KMS-11 (cell line): ENCODE data around the gene DBN1.

ENCODE experiments used
- H2AFZ ChIP-seq: fragments of 200-600 bp; sonication (generic); 2 replicates; pipeline ENCODE4 v1.6.1; 2016; ENCODE audit warnings: antibody characterized with exemption, mixed run types, low read depth
- H3K27ac ChIP-seq: fragments of 200-600 bp; sonication (generic); 2 replicates; pipeline ENCODE4 v1.6.1; 2016; ENCODE audit warnings: mild to moderate bottlenecking, mixed run types
- H3K27me3 ChIP-seq: fragments of 200-600 bp; sonication (generic); 2 replicates; pipeline ENCODE4 v1.6.1; 2017; ENCODE audit warnings: mild to moderate bottlenecking, low read depth, mixed run types, moderate library complexity; ENCODE audit not compliant: insufficient read depth
- H3K36me3 ChIP-seq: fragments of 200-600 bp; sonication (generic); 2 replicates; pipeline ENCODE4 v1.6.1; 2017; ENCODE audit warnings: mild to moderate bottlenecking, mixed run types; ENCODE audit not compliant: insufficient read depth
- H3K4me1 ChIP-seq: fragments of 200-600 bp; sonication (generic); 2 replicates; pipeline ENCODE4 v1.6.1; 2016; ENCODE audit warnings: mild to moderate bottlenecking, low read depth, mixed run types; ENCODE audit not compliant: poor library complexity, severe bottlenecking
- H3K4me2 ChIP-seq: fragments of 200-600 bp; sonication (generic); 2 replicates; pipeline ENCODE4 v1.7.0; 2016; ENCODE audit warnings: mild to moderate bottlenecking, mixed run types
- H3K4me3 ChIP-seq: fragments of 200-600 bp; sonication (generic); IDR thresholded peaks from 2 replicates; pipeline ENCODE4 v1.6.1; 2017; ENCODE audit warnings: low read depth, low read length, mixed read lengths; ENCODE audit not compliant: insufficient read depth
- H3K79me2 ChIP-seq: fragments of 200-600 bp; sonication (generic); 2 replicates; pipeline ENCODE4 v1.6.1; 2016; ENCODE audit warnings: low read depth, mixed run types; ENCODE audit not compliant: insufficient read depth
- H3K9ac ChIP-seq: fragments of 200-600 bp; sonication (generic); 2 replicates; pipeline ENCODE4 v1.6.1; 2016; ENCODE audit warnings: mild to moderate bottlenecking, mixed run types
- H4K20me1 ChIP-seq: fragments of 200-600 bp; sonication (generic); 2 replicates; pipeline ENCODE4 v1.6.1; 2016; ENCODE audit warnings: mild to moderate bottlenecking, mixed run types; ENCODE audit not compliant: insufficient read depth
- TF ChIP-seq, protein P1 (sequence below): fragments of 200-600 bp; sonication (generic); conservative IDR thresholded peaks from 2 replicates; pipeline ENCODE4 v1.6.1; 2017; ENCODE audit warnings: low read depth, mild to moderate bottlenecking, antibody characterized with exemption, low read length, moderate library complexity, mixed read lengths

Gene DBN1

DNA sequence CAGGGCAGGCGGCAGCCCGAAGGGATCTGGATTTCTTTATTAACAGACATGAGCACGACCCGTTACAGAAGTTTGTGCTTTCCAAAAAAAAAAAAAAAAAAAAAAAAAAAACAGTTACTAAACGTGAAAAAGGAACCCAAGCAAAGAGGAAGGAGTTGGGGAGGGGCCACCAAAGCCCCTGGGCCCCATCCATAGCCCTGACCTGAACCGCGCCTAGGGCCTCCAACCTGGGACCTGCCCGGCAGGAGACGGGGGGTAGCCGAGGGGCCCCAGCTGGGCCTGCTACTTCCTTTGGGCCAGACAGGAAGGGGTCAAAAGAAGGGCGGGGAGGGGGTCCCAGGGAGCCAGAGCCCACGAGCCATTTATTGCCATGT, 16.9 kb downstream of the DBN1 start:
- H3K27me3 ChIP-seq: no peaks in the 10 kb centered on the region
- no peaks in the 10 kb centered on the region for H3K79me2 ChIP-seq
- TF ChIP-seq, protein P1, sequence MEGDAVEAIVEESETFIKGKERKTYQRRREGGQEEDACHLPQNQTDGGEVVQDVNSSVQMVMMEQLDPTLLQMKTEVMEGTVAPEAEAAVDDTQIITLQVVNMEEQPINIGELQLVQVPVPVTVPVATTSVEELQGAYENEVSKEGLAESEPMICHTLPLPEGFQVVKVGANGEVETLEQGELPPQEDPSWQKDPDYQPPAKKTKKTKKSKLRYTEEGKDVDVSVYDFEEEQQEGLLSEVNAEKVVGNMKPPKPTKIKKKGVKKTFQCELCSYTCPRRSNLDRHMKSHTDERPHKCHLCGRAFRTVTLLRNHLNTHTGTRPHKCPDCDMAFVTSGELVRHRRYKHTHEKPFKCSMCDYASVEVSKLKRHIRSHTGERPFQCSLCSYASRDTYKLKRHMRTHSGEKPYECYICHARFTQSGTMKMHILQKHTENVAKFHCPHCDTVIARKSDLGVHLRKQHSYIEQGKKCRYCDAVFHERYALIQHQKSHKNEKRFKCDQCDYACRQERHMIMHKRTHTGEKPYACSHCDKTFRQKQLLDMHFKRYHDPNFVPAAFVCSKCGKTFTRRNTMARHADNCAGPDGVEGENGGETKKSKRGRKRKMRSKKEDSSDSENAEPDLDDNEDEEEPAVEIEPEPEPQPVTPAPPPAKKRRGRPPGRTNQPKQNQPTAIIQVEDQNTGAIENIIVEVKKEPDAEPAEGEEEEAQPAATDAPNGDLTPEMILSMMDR: 0 out of 2 replicates have a peak, but pooled peaks have one; percentile 23
- H2AFZ ChIP-seq: no peak overlapping the region
- H3K36me3 ChIP-seq: no peaks in the 10 kb centered on the region
- H3K4me3 ChIP-seq: no peak overlapping the region
- no peak overlapping the region for H3K9ac ChIP-seq
- no peaks in the 10 kb centered on the region for H4K20me1 ChIP-seq
- peaks cover 7% of the 10 kb centered on the region for H3K4me1 ChIP-seq
- no peak overlapping the region for H3K27ac ChIP-seq
- no peak overlapping the region for H3K4me2 ChIP-seq

DNA sequence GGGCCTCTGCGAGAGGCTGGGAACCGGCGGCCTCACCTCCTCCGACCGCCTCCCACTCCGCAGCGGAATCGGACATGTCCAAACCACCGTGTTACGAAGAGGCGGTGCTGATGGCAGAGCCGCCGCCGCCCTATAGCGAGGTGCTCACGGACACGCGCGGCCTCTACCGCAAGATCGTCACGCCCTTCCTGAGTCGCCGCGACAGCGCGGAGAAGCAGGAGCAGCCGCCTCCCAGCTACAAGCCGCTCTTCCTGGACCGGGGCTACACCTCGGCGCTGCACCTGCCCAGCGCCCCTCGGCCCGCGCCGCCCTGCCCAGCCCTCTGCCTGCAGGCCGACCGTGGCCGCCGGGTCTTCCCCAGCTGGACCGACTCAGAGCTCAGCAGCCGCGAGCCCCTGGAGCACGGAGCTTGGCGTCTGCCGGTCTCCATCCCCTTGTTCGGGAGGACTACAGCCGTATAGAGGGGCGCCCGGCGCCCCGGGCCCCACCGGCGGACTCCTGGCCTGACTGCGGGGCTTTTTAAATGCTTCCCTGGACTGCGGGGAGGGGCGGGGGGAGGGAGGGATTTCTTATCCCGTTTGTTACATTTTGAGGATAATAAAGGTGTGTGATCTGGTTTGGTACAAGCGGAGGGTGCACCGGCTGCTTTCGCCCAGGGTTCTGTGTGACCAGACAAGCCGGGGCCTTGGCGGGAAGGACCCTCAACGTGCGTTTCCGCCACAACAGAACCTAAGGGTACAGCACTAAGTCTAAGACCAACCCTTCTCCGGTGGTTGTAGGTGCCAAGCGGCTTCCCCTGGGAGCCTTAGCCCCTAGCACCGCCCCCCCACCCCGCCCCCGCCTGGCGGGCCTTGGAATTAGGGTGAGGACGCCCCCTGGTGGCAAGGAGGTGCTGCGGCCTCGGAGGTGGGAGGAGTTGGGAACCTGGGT, 17.5 kb downstream of the DBN1 start:
- Histone ChIP-seq H3K27me3 (no peaks in the 10 kb centered on the region), H2AFZ (peak overlapping the region; percentile 60; the same call in 1 of the 2 replicates), H3K9ac (peak overlapping the region; percentile 85; the same call in 1 of the 2 replicates), H4K20me1 (no peaks in the 10 kb centered on the region), H3K27ac (peak overlapping the region; percentile 71), H3K4me3 (no peak overlapping the region), H3K79me2 (no peaks in the 10 kb centered on the region), H3K36me3 (no peaks in the 10 kb centered on the region), H3K4me1 (peaks cover 7% of the 10 kb centered on the region), H3K4me2 (peak overlapping the region; percentile 48)
- TF ChIP-seq, protein P1: peak; percentile 53; the same call in 1 of the 2 replicates

DNA sequence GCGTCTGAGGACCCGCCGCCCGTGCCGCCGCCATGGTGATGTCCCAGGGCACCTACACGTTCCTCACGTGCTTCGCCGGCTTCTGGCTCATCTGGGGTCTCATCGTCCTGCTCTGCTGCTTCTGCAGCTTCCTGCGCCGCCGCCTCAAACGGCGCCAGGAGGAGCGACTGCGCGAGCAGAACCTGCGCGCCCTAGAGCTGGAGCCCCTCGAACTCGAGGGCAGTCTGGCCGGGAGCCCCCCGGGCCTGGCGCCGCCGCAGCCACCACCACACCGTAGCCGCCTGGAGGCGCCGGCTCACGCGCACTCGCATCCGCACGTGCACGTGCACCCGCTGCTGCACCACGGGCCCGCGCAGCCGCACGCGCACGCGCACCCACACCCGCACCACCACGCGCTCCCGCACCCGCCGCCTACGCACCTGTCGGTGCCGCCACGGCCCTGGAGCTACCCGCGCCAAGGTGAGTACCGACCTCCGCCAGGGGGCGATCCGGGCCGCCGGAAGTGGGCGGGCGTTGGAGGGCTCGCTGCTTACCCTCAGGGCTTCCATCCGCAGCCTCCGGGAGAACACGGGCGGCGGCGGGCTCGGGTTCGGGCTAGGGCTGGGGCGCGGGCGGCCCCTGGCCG, 18.3 kb downstream of the DBN1 start:
- H3K4me1 ChIP-seq: peaks cover 7% of the 10 kb centered on the region
- H3K4me3 ChIP-seq: no peak overlapping the region
- no peaks in the 10 kb centered on the region for H3K79me2 ChIP-seq
- H3K4me2 ChIP-seq: peak overlapping the region; percentile 48
- TF ChIP-seq, protein P1: peak; percentile 52
- H3K9ac ChIP-seq: peak overlapping the region; percentile 85
- peak overlapping the region; percentile 71 for H3K27ac ChIP-seq
- H3K36me3 ChIP-seq: no peaks in the 10 kb centered on the region
- H4K20me1 ChIP-seq: no peaks in the 10 kb centered on the region
- H3K27me3 ChIP-seq: no peaks in the 10 kb centered on the region
- H2AFZ ChIP-seq: peak overlapping the region; percentile 60

DNA sequence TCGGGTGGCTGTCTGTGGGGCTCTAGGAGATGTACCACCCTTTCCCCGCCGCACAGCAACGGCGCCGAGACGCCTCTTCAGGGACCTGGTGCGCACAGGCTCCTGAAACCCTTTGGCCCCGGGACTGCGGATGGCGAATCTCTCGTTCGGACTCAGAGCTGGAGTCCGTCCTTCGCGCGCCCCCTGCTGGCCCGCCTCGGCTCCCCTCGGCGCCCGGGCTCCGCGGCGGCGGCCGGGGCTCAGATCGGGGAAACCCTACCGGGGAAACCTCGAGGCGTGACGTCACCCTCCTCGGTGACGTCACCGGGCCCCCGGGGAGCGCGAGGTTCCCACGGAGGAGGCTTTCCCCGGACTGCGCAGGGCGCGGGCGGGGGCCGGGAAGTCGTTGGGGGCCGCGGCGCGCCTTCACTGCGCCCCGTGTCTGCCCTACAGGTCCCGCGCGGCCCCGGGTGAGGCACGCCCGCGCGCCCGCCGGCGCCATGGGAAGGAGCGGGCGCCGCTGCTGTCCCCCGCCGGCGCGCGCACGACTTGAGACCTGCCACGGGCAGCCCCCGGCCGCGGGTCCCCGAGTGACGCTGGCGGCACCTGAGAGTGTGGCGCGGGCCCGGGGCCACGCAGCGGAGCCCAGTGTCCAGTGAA, 18.9 kb downstream of the DBN1 start:
- Histone ChIP-seq H3K27me3 (no peaks in the 10 kb centered on the region), H3K36me3 (no peaks in the 10 kb centered on the region), H3K4me2 (peak overlapping the region; percentile 36; the same call in 1 of the 2 replicates), H3K4me3 (no peak overlapping the region), H2AFZ (peak overlapping the region; percentile 60), H3K9ac (peak overlapping the region; percentile 85), H3K27ac (peak overlapping the region; percentile 71), H4K20me1 (no peaks in the 10 kb centered on the region), H3K79me2 (no peaks in the 10 kb centered on the region), H3K4me1 (peaks cover 7% of the 10 kb centered on the region)
- TF ChIP-seq, protein P1: peak; percentile 42; the same call in 1 of the 2 replicates
